Liver (tissue), 9 donors: Measurements from ENCODE around the gene PLCXD3. TPM values are rescaled to one million over a fixed set of nuclear protein-coding genes. Genes with fewer than 3 reads are reported as not detected.

ENCODE experiments used
- DNase-seq: peaks from one replicate; pipeline ENCODE4 v3.0.0-alpha.2; 2017; ENCODE audit warnings: low spot score
- H3K27ac ChIP-seq, 2 donors: one replicate each; pipeline ENCODE4 v1.7.0; 2013; ENCODE audit warnings: inconsistent platforms in 2 of 2, low read length in 2 of 2, control low read depth in 1 of 2, low read depth in 1 of 2, mild to moderate bottlenecking in 1 of 2
- H3K27me3 ChIP-seq, 4 donors: one replicate each; pipeline versions ENCODE4 v1.6.1 to v1.7.0; 2013; ENCODE audit warnings: low read length in 3 of 4, inconsistent platforms in 1 of 4, mild to moderate bottlenecking in 1 of 4, moderate library complexity in 1 of 4; ENCODE audit not compliant: control insufficient read depth in 4 of 4, insufficient read depth in 4 of 4
- H3K36me3 ChIP-seq, 4 donors: one replicate each; pipeline versions ENCODE4 v1.6.1 to v1.7.0; 2013; ENCODE audit warnings: low read length in 3 of 4, mild to moderate bottlenecking in 3 of 4, low read depth in 1 of 4, moderate library complexity in 1 of 4; ENCODE audit not compliant: control insufficient read depth in 4 of 4, insufficient read depth in 3 of 4
- H3K4me1 ChIP-seq, 4 donors: one replicate each; pipeline versions ENCODE4 v1.6.1 to v1.7.0; 2013; ENCODE audit warnings: low read length in 3 of 4, mild to moderate bottlenecking in 3 of 4, moderate library complexity in 1 of 4; ENCODE audit not compliant: control insufficient read depth in 4 of 4, insufficient read depth in 4 of 4
- H3K4me3 ChIP-seq, 3 donors: one replicate each; pipeline versions ENCODE4 v1.6.1 to v1.7.0; 2013; ENCODE audit warnings: low read length in 3 of 3, control low read depth in 1 of 3, low read depth in 1 of 3, mild to moderate bottlenecking in 1 of 3
- H3K9ac ChIP-seq, 2 donors: one replicate each; pipeline ENCODE4 v1.7.0; 2013; ENCODE audit warnings: low read length in 2 of 2, mild to moderate bottlenecking in 2 of 2, moderate library complexity in 2 of 2, control low read depth in 1 of 2, low read depth in 1 of 2
- H3K9me3 ChIP-seq, 4 donors: one replicate each; pipeline versions ENCODE4 v1.6.1 to v1.7.0; 2013; ENCODE audit warnings: low read length in 3 of 4; ENCODE audit not compliant: control insufficient read depth in 4 of 4
- EGR1 ChIP-seq, 2 donors: IDR thresholded peaks; 2 replicates each; pipeline ENCODE4 v1.6.1; 2016 to 2018; ENCODE audit warnings: antibody characterized with exemption in 2 of 2, low read depth in 2 of 2
- FOXA1 ChIP-seq: IDR thresholded peaks from 2 replicates; pipeline ENCODE4 v1.6.1; 2016; ENCODE audit warnings: antibody characterized with exemption
- FOXA2 ChIP-seq: IDR thresholded peaks from 2 replicates; pipeline ENCODE4 v1.6.1; 2016; ENCODE audit warnings: antibody characterized with exemption
- GABPA ChIP-seq, 2 donors: IDR thresholded peaks in 1 of 2; conservative IDR thresholded peaks in 1 of 2; 2 replicates each; pipeline ENCODE4 v1.6.1; 2016; ENCODE audit warnings: antibody characterized with exemption in 2 of 2, mild to moderate bottlenecking in 1 of 2, moderate library complexity in 1 of 2
- HNF4A ChIP-seq, 2 donors: conservative IDR thresholded peaks; 2 replicates each; pipeline ENCODE4 v1.6.1; 2016; ENCODE audit warnings: antibody characterized with exemption in 2 of 2, mild to moderate bottlenecking in 2 of 2
- HNF4G ChIP-seq: IDR thresholded peaks from 2 replicates; pipeline ENCODE4 v1.6.1; 2016; ENCODE audit warnings: antibody characterized with exemption
- JUND ChIP-seq, 2 donors: IDR thresholded peaks; 2 replicates each; pipeline ENCODE4 v1.6.1; 2016; ENCODE audit warnings: antibody characterized with exemption in 2 of 2
- NR2F2 ChIP-seq: IDR thresholded peaks from 2 replicates; pipeline ENCODE4 v1.6.1; 2016; ENCODE audit warnings: antibody characterized with exemption
- RAD21 ChIP-seq, 2 donors: IDR thresholded peaks; 2 replicates each; pipeline ENCODE4 v1.6.1; 2016; ENCODE audit warnings: antibody characterized with exemption in 2 of 2, mild to moderate bottlenecking in 2 of 2
- RXRA ChIP-seq, 2 donors: IDR thresholded peaks; 2 replicates each; pipeline ENCODE4 v1.6.1; 2017 to 2018; ENCODE audit warnings: antibody characterized with exemption in 2 of 2, mild to moderate bottlenecking in 1 of 2
- SP1 ChIP-seq: IDR thresholded peaks from 2 replicates; pipeline ENCODE4 v1.6.1; 2018; ENCODE audit warnings: antibody characterized with exemption, mild to moderate bottlenecking
- TAF1 ChIP-seq: conservative IDR thresholded peaks from 2 replicates; pipeline ENCODE4 v1.6.1; 2016; ENCODE audit warnings: antibody characterized with exemption, mild to moderate bottlenecking
- YY1 ChIP-seq: IDR thresholded peaks from 2 replicates; pipeline ENCODE4 v1.6.1; 2016; ENCODE audit warnings: antibody characterized with exemption, mild to moderate bottlenecking
- WGBS: extraction: QIAGEN DNeasy Blood & Tissue Kit; methylation state at CpG from one replicate; pipeline ENCODE4 v1.1.7; 2013; 5-methylcytosine and 5-hydroxymethylcytosine counted together
- polyA plus RNA-seq, 2 donors: library from polyadenylated mRNA; stranded (reverse) in 1 of 2; unstranded in 1 of 2; fragments of 200-250 nt in 1 of 2; fragments of >200 nt in 1 of 2; fragmentation: Nextera tagmentation in 1 of 2; extraction: Ambion mirVana in 1 of 2; gene quantifications; one replicate each; pipeline versions ENCODE4 v1.2.1 to v1.2.3, GENCODE V29; 2013 to 2015
- total RNA-seq, 2 donors: library from RNA; depleted of rRNA; stranded (reverse); fragments of >200 nt; gene quantifications; one replicate each; pipeline ENCODE4 v1.2.3, GENCODE V29; 2014
- TF ChIP-seq, protein P1 (sequence below): fragments of 150-350 bp; IDR thresholded peaks from 2 replicates; pipeline ENCODE4 v1.5.1; 2017; ENCODE audit warnings: improper control_type of control experiment, low read depth, low read length; ENCODE audit not compliant: missing input control
- TF ChIP-seq, protein P2 (sequence below): IDR thresholded peaks from 2 replicates; pipeline ENCODE4 v1.6.1; 2016; ENCODE audit warnings: antibody characterized with exemption
- TF ChIP-seq, protein P3 (sequence below): IDR thresholded peaks from 2 replicates; pipeline ENCODE4 v1.6.1; 2016; ENCODE audit warnings: antibody characterized with exemption
- donor health status: healthy.
- donor health status: healthy.
- donor health status: healthy.
- donor health status: healthy.
- donor health status: healthy.

PLCXD3 gene
- total and polyA plus RNA-seq, 4 donors: 0.05 to 2.4 (median 0.58) TPM

DNA sequence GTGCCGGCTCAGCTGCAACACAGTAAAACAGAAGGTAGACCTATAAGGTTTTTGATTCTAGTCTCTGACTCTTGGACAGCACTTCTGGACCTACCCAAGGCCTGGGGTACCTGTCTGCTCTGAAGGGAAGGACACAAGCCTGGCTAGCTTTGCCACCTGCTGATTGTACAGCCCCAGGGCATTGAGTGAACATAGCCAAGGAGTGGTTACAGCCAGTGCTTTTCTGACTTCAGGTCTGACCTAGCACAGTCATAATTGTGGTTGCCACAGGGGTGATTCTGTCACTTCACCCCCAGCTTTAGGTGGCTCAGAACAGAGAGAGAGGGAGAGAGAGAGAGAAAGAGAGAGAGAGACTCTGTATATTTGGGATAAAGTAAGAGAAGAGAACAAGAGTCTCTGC, 118.4 kb downstream of the PLCXD3 start:
- Histone ChIP-seq H3K27ac (no peak overlapping the region), H3K4me3 (no peak overlapping the region), H3K27me3 (no peaks in the 10 kb centered on the region), H3K9ac (no peak overlapping the region), H3K9me3 (peaks cover 0 to 8% (median under 1%) of the 10 kb centered on the region in 4 donors), H3K36me3 (no peaks in the 10 kb centered on the region), H3K4me1 (no peaks in the 10 kb centered on the region)
- TF ChIP-seq HNF4G: no peak
- no peak for TF ChIP-seq HNF4A (conservative IDR thresholded peaks at IDR 0.05)
- TF ChIP-seq JUND (IDR thresholded peaks at IDR 0.05): no peak
- TF ChIP-seq EGR1 (IDR thresholded peaks at IDR 0.05; ENCODE audit: low read depth in 2 of 2): no peak
- no peak for TF ChIP-seq TAF1
- TF ChIP-seq, protein P1, sequence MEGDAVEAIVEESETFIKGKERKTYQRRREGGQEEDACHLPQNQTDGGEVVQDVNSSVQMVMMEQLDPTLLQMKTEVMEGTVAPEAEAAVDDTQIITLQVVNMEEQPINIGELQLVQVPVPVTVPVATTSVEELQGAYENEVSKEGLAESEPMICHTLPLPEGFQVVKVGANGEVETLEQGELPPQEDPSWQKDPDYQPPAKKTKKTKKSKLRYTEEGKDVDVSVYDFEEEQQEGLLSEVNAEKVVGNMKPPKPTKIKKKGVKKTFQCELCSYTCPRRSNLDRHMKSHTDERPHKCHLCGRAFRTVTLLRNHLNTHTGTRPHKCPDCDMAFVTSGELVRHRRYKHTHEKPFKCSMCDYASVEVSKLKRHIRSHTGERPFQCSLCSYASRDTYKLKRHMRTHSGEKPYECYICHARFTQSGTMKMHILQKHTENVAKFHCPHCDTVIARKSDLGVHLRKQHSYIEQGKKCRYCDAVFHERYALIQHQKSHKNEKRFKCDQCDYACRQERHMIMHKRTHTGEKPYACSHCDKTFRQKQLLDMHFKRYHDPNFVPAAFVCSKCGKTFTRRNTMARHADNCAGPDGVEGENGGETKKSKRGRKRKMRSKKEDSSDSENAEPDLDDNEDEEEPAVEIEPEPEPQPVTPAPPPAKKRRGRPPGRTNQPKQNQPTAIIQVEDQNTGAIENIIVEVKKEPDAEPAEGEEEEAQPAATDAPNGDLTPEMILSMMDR: no peak
- no peak for TF ChIP-seq SP1
- TF ChIP-seq, protein P2, sequence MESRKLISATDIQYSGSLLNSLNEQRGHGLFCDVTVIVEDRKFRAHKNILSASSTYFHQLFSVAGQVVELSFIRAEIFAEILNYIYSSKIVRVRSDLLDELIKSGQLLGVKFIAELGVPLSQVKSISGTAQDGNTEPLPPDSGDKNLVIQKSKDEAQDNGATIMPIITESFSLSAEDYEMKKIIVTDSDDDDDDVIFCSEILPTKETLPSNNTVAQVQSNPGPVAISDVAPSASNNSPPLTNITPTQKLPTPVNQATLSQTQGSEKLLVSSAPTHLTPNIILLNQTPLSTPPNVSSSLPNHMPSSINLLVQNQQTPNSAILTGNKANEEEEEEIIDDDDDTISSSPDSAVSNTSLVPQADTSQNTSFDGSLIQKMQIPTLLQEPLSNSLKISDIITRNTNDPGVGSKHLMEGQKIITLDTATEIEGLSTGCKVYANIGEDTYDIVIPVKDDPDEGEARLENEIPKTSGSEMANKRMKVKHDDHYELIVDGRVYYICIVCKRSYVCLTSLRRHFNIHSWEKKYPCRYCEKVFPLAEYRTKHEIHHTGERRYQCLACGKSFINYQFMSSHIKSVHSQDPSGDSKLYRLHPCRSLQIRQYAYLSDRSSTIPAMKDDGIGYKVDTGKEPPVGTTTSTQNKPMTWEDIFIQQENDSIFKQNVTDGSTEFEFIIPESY: no peak
- TF ChIP-seq FOXA2: no peak
- TF ChIP-seq GABPA (IDR thresholded peaks at IDR 0.05 in 1 of 2, conservative IDR thresholded peaks at IDR 0.05 in 1 of 2): no peak
- 96% methylated on average over 1 of the region's 1 CpG for WGBS
- DNase-seq: no peak

DNA sequence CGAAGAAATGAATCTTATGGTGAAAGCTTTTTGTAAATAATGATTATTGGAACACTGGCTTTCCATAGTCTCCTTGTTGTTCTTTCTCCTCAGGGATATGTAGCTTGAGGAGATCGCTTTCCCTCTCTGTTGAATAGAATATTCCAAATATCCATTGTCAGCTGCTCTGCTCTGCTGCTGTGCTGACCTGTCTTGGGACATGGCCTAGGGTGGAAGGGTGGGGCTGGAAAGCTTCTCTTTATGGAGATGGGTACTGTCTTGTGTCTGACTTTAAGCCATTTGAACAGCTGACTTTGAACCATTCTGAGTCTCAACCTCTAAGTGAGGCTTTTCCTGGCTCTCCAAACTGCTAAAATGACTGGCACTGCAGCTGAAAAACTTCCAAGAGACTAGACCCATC, 135.8 kb downstream of the PLCXD3 start:
- WGBS: 92% methylated on average over 2 of the region's 2 CpGs
- Histone ChIP-seq H3K27ac (no peak overlapping the region), H3K27me3 (no peaks in the 10 kb centered on the region), H3K36me3 (no peaks in the 10 kb centered on the region), H3K9me3 (no peaks in the 10 kb centered on the region), H3K4me3 (no peak overlapping the region), H3K9ac (no peak overlapping the region), H3K4me1 (no peaks in the 10 kb centered on the region)
- no peak for DNase-seq
- TF ChIP-seq FOXA1: no peak
- TF ChIP-seq, protein P3, sequence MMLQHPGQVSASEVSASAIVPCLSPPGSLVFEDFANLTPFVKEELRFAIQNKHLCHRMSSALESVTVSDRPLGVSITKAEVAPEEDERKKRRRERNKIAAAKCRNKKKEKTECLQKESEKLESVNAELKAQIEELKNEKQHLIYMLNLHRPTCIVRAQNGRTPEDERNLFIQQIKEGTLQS: no peak
- TF ChIP-seq YY1: no peak
- TF ChIP-seq, protein P1: no peak
- TF ChIP-seq HNF4A (conservative IDR thresholded peaks at IDR 0.05): no peak
- no peak for TF ChIP-seq EGR1 (IDR thresholded peaks at IDR 0.05; ENCODE audit: low read depth in 2 of 2)
- no peak for TF ChIP-seq RXRA (IDR thresholded peaks at IDR 0.05)
- TF ChIP-seq HNF4G: no peak
- TF ChIP-seq RAD21 (IDR thresholded peaks at IDR 0.05): no peak
- TF ChIP-seq SP1: no peak
- no peak for TF ChIP-seq GABPA (IDR thresholded peaks at IDR 0.05 in 1 of 2, conservative IDR thresholded peaks at IDR 0.05 in 1 of 2)
- TF ChIP-seq NR2F2: no peak
